Body of pancreas (tissue), 4 donors: ENCODE data around the gene NEIL1.

Source experiments
- CTCF ChIP-seq, 7 experiments: fragments of 450-650 bp in 4 of 7; fragments of 200-600 bp in 3 of 7; sonication (generic) in 3 of 7; IDR thresholded peaks; one replicate each; pipeline ENCODE4 v1.5.1; 2016 to 2019; ENCODE audit warnings: antibody characterized with exemption in 7 of 7
- POLR2A ChIP-seq, 3 donors: fragments of 450-650 bp; IDR thresholded peaks; one replicate each; pipeline ENCODE4 v1.6.1; 2016; ENCODE audit warnings: antibody characterized with exemption in 3 of 3, mild to moderate bottlenecking in 2 of 3

- no peak for TF ChIP-seq CTCF (IDR thresholded peaks at IDR 0.05)
- no peak for TF ChIP-seq POLR2A (IDR thresholded peaks at IDR 0.05)
Measured at GRCh38 chr15:75329571-75329970, 17.3 kb upstream of the NEIL1 start.
